ENCODE data around the gene MADD. TPM values are rescaled to one million over a fixed set of nuclear protein-coding genes. Genes with fewer than 3 reads are reported as not detected.

MADD gene
- total RNA-seq, 2 experiments from 2014 or later: 55.7 to 61.2 TPM

- Mint-ChIP-seq H3K4me1 (ENCODE audit: low read depth) (peaks cover 20% of the 10 kb centered on the region), H3K9me3 (no peaks in the 10 kb centered on the region), H3K27me3 (no peaks in the 10 kb centered on the region), H3K4me3 (no peak overlapping the region), H3K36me3 (ENCODE audit: low read depth) (peaks cover 67% of the 10 kb centered on the region), H3K27ac (no peak overlapping the region)
- ChIA-PET POLR2A (interaction anchor here (1.0 to 9.9 kb wide), 6 partner anchors 9 to 123 kb away, joined by 3 to 118 read pairs (median 7); partner anchors contain the start of genes ACP2 and DDB2), CTCF (interaction anchor here (0.8 to 6.0 kb wide), 5 partner anchors 10 to 58 kb away, joined by 3 to 30 read pairs (median 18); partner anchors contain the start of gene ACP2)
- DNase-seq (no peak), ATAC-seq (no peak)
- no peak for TF ChIP-seq CTCF (IDR thresholded peaks at IDR 0.05)
- intact Hi-C loops (cut with micrococcal nuclease): no loop called here
Observed at GRCh38 chr11:47236482-47236881, 33.5 kb upstream of the MADD start.

GRCh38 chr11:47239852-47240251, 30.1 kb upstream of the MADD start:
- DNase-seq (no peak), ATAC-seq (no peak)
- Mint-ChIP-seq H3K27ac (no peak overlapping the region), H3K4me1 (ENCODE audit: low read depth) (peaks cover 7% of the 10 kb centered on the region), H3K27me3 (no peaks in the 10 kb centered on the region), H3K4me3 (no peak overlapping the region), H3K9me3 (no peaks in the 10 kb centered on the region), H3K36me3 (ENCODE audit: low read depth) (peaks cover 62% of the 10 kb centered on the region)
- ChIA-PET POLR2A (interaction anchor here (1.1 to 1.7 kb wide), 2 partner anchors 9 to 24 kb away, joined by 4 to 12 read pairs; partner anchors contain the start of gene ACP2), CTCF (interaction anchor here (1.0 kb wide), 1 partner anchor 9 kb away, joined by 4 read pairs; no protein-coding TSS in a partner anchor)
- no peak for TF ChIP-seq CTCF (IDR thresholded peaks at IDR 0.05)
- intact Hi-C loops (cut with micrococcal nuclease): no loop called here

- POLR2A ChIA-PET: interaction anchor here (0.7 to 9.2 kb wide), 13 partner anchors 8 to 51 kb away, joined by 3 to 118 read pairs (median 4); partner anchors contain the start of genes DDB2 and MADD
- H3K36me3 Mint-ChIP-seq (ENCODE audit: low read depth): peaks cover 47% of the 10 kb centered on the region
- no peak for TF ChIP-seq CTCF (IDR thresholded peaks at IDR 0.05)
- H3K4me3 Mint-ChIP-seq: no peak overlapping the region
- CTCF ChIA-PET: interaction anchor here (1.2 to 1.6 kb wide), 3 partner anchors 9 to 170 kb away, joined by 3 to 5 read pairs (median 5); no protein-coding TSS in a partner anchor
- intact Hi-C loops (cut with micrococcal nuclease): no loop called here
- DNase-seq (no peak), ATAC-seq (peak; percentile 51)
- H3K27ac Mint-ChIP-seq: peak overlapping the region; percentile 0
- H3K4me1 Mint-ChIP-seq (ENCODE audit: low read depth): peaks cover 3% of the 10 kb centered on the region
- H3K9me3 Mint-ChIP-seq: no peaks in the 10 kb centered on the region
- no peaks in the 10 kb centered on the region for H3K27me3 Mint-ChIP-seq
Observed at GRCh38 chr11:47241841-47242301, 28.1 kb upstream of the MADD start.

GRCh38 chr11:47242596-47243192, 27.2 kb upstream of the MADD start:
- no peak overlapping the region for H3K4me3 Mint-ChIP-seq
- no peaks in the 10 kb centered on the region for H3K9me3 Mint-ChIP-seq
- POLR2A ChIA-PET: interaction anchor here (0.7 to 9.2 kb wide), 10 partner anchors 9 to 151 kb away, joined by 3 to 118 read pairs (median 4); partner anchors contain the start of genes DDB2 and MADD
- CTCF ChIA-PET: interaction anchor here (1.6 kb wide), 2 partner anchors 9 to 17 kb away, joined by 5 read pairs; no protein-coding TSS in a partner anchor
- intact Hi-C loops (cut with micrococcal nuclease): no loop called here
- H3K27me3 Mint-ChIP-seq: no peaks in the 10 kb centered on the region
- DNase-seq (no peak), ATAC-seq (peak; percentile 15)
- peaks cover 43% of the 10 kb centered on the region for H3K36me3 Mint-ChIP-seq (ENCODE audit: low read depth)
- H3K27ac Mint-ChIP-seq: peak overlapping the region; percentile 0
- H3K4me1 Mint-ChIP-seq (ENCODE audit: low read depth): peaks cover 10% of the 10 kb centered on the region
- TF ChIP-seq CTCF (IDR thresholded peaks at IDR 0.05): no peak

GRCh38 chr11:47243454-47243853, 26.5 kb upstream of the MADD start:
- no peak for DNase-seq
- CTCF ChIA-PET: no interaction called here
- intact Hi-C loops (cut with micrococcal nuclease): no loop called here
- no peaks in the 10 kb centered on the region for H3K27me3 Mint-ChIP-seq
- peaks cover 15% of the 10 kb centered on the region for H3K4me1 Mint-ChIP-seq (ENCODE audit: low read depth)
- peaks cover 37% of the 10 kb centered on the region for H3K36me3 Mint-ChIP-seq (ENCODE audit: low read depth)
- POLR2A ChIA-PET: interaction anchor here (0.6 to 9.2 kb wide), 5 partner anchors 10 to 621 kb away, joined by 3 to 118 read pairs (median 4); no protein-coding TSS in a partner anchor
- no peak for TF ChIP-seq CTCF (IDR thresholded peaks at IDR 0.05)
- H3K9me3 Mint-ChIP-seq: no peaks in the 10 kb centered on the region
- no peak for ATAC-seq
- no peak overlapping the region for H3K4me3 Mint-ChIP-seq
- no peak overlapping the region for H3K27ac Mint-ChIP-seq

Measured in activated CD8-positive, alpha-beta T cell treated with anti-CD3 and anti-CD28 coated beads for 36 hours (primary cell).